A673 (cell line): ENCODE data around the gene PLAC1.

Source experiments
- EZH2 ChIP-seq: fragments of 200-600 bp; sonication (generic); IDR thresholded peaks from 2 replicates; pipeline ENCODE4 v1.6.1; 2017; ENCODE audit warnings: borderline replicate concordance, low read depth, mild to moderate bottlenecking, mixed read lengths, antibody characterized with exemption, low read length; ENCODE audit not compliant: poor library complexity, severe bottlenecking
- TF ChIP-seq, protein P1 (sequence below): fragments of 300-800, 200-600 bp; sonication (generic); conservative IDR thresholded peaks from 2 replicates; pipeline ENCODE4 v1.5.1; 2017; ENCODE audit warnings: low read depth, mild to moderate bottlenecking, antibody characterized with exemption, low read length, moderate library complexity, mixed read lengths

DNA sequence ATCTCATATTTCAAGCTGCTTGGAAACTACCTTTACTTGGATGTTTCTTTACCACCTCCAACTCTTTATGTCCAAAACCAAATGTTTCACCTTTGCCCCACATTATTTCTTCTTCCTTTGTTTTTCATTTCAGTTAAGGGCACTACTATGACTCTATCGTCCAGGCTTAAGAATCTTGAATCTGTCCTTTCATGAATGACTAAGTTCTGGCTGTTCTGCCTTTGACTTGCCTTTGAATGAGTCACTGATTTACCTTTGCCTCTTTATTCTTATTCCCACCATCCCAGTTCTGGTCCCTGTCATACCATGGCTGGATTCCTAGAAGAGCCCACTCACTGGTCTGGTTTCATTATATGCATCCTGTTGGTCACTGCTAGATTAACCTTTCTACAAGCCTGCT lies 30.6 kb upstream of the PLAC1 start:
- TF ChIP-seq, protein P1, sequence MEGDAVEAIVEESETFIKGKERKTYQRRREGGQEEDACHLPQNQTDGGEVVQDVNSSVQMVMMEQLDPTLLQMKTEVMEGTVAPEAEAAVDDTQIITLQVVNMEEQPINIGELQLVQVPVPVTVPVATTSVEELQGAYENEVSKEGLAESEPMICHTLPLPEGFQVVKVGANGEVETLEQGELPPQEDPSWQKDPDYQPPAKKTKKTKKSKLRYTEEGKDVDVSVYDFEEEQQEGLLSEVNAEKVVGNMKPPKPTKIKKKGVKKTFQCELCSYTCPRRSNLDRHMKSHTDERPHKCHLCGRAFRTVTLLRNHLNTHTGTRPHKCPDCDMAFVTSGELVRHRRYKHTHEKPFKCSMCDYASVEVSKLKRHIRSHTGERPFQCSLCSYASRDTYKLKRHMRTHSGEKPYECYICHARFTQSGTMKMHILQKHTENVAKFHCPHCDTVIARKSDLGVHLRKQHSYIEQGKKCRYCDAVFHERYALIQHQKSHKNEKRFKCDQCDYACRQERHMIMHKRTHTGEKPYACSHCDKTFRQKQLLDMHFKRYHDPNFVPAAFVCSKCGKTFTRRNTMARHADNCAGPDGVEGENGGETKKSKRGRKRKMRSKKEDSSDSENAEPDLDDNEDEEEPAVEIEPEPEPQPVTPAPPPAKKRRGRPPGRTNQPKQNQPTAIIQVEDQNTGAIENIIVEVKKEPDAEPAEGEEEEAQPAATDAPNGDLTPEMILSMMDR, result no peak
- TF ChIP-seq EZH2, result no peak
